WI38 (cell line): ENCODE data around the gene TNFRSF12A.
"Not testable (repeated sequence)": the region's sequence is repeated elsewhere in the genome, so short reads cannot be mapped to it uniquely, and the experiment has no call there.

Experiments used
- H3K4me3 ChIP-seq: 2 replicates; pipeline ENCODE4 v1.5.1; 2011; ENCODE audit warnings: low read depth, mild to moderate bottlenecking, control low read depth, low read length
- CTCF ChIP-seq: IDR thresholded peaks from 2 replicates; pipeline ENCODE4 v1.5.1; 2012; ENCODE audit warnings: low read depth, mild to moderate bottlenecking, control low read depth, low read length

Gene TNFRSF12A

GRCh38 chr16:3066440-3066748 is 46.2 kb downstream of the TNFRSF12A start:
- peak overlapping the region; percentile 56; the same call in 1 of the 2 replicates for H3K4me3 ChIP-seq
- TF ChIP-seq CTCF: no peak

GRCh38 chr16:3068487-3068886 is 48.3 kb downstream of the TNFRSF12A start:
- no peak for TF ChIP-seq CTCF
- H3K4me3 ChIP-seq: no peak overlapping the region

GRCh38 chr16:3069146-3069545 is 49.0 kb downstream of the TNFRSF12A start:
- not testable (repeated sequence) for H3K4me3 ChIP-seq

DNA sequence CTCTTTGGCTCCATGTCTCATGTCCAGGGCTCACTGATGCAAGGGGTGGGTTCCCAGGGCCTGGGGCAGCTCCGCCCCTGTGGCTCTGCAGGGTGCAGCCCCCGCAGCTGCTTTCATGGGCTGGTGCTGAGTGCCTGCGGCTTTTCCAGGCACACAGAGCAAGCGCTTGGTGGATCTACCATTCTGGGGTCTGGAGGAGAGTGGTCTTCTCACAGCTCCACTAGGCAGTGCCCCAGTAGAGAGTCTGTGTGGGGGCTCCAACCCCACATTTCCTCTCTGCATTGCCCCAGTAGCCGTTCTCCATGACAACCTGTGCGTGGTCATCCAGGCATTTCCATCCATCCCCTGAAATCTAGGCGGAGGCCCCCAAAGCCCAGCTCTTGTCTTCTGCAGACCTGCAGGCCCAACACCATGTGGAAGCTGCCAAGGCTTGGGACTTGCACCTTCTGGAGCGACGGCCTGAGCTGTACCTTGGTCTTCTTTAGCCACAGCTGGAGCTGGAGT is 50.5 kb downstream of the TNFRSF12A start:
- H3K4me3 ChIP-seq: no peak overlapping the region
- TF ChIP-seq CTCF: no peak

GRCh38 chr16:3071655-3072054 is 51.5 kb downstream of the TNFRSF12A start:
- TF ChIP-seq CTCF: no peak
- no peak overlapping the region for H3K4me3 ChIP-seq
